Daoy (cell line): ENCODE results near the gene CASP4. TPM values are rescaled to one million over a fixed set of nuclear protein-coding genes. Genes with fewer than 3 reads are reported as not detected.

Experiments used
- total RNA-seq: library from RNA; depleted of rRNA; stranded (reverse); fragments of >200 nt; shearing (Covaris generic); gene quantifications from 2 replicates; pipeline ENCODE4 v1.2.3, GENCODE V29; 2014; rRNA removed

Gene CASP4
- total RNA-seq, 1 experiment from 2014 or later = 132 TPM

Other genes starting within 250 kb of the CASP4 start
- not detected in 2 replicates for gene CASP12, start 70.1 kb downstream of the CASP4 start, total RNA-seq
- not detected in 2 replicates for gene CASP5, start 54.6 kb upstream of the CASP4 start, total RNA-seq
- gene CASP1, start 66.6 kb upstream of the CASP4 start, total RNA-seq = 6.2 and 9.3 TPM in 2 replicates
- gene CARD16, start 76.8 kb upstream of the CASP4 start, total RNA-seq = 22.2 and 32.5 TPM in 2 replicates
- 0.80 and 1.0 TPM in 2 replicates for gene CARD18, start 171.2 kb upstream of the CASP4 start, total RNA-seq